SIG-M5 treated with dmso at 0.1 percent for 504 hours (cell line): ENCODE data around the gene MYBPC1.
"Not testable (repeated sequence)": the region's sequence is repeated elsewhere in the genome, so short reads cannot be mapped to it uniquely, and the experiment has no call there.

ENCODE experiments used
- DNase-seq: peaks from one replicate; lab custom pipeline; 2025; ENCODE audit not compliant: unreplicated experiment; lab: John Stamatoyannopoulos, UW

Gene MYBPC1

GRCh38 chr12:101650346-101651117 lies 55.8 kb downstream of the MYBPC1 start:
- DNase-seq = no peak

GRCh38 chr12:101653030-101653429 lies 58.3 kb downstream of the MYBPC1 start:
- DNase-seq = no peak

GRCh38 chr12:101653503-101653902 lies 58.7 kb downstream of the MYBPC1 start:
- no peak for DNase-seq

GRCh38 chr12:101654442-101654841 lies 59.7 kb downstream of the MYBPC1 start:
- DNase-seq = no peak

- DNase-seq = no peak
Measured at GRCh38 chr12:101655393-101655792, 60.6 kb downstream of the MYBPC1 start.

GRCh38 chr12:101660662-101661061 lies 65.9 kb downstream of the MYBPC1 start:
- not testable (repeated sequence) for DNase-seq

- no peak for DNase-seq
Measured at GRCh38 chr12:101663298-101663697, 68.5 kb downstream of the MYBPC1 start.

GRCh38 chr12:101664992-101665391 lies 70.2 kb downstream of the MYBPC1 start:
- DNase-seq = no peak

GRCh38 chr12:101666052-101666728 lies 71.4 kb downstream of the MYBPC1 start:
- no peak for DNase-seq

- no peak for DNase-seq
Measured at GRCh38 chr12:101667591-101667990, 72.8 kb downstream of the MYBPC1 start.

- DNase-seq = peak; percentile 84
Measured at GRCh38 chr12:101670007-101670671, 75.4 kb downstream of the MYBPC1 start.

GRCh38 chr12:101671157-101671791 lies 76.5 kb downstream of the MYBPC1 start:
- peak; percentile 89 for DNase-seq

GRCh38 chr12:101671833-101672232 lies 77.1 kb downstream of the MYBPC1 start:
- no peak for DNase-seq

- no peak for DNase-seq
Measured at GRCh38 chr12:101675555-101675954, 80.8 kb downstream of the MYBPC1 start.

- DNase-seq = not testable (repeated sequence)
Measured at GRCh38 chr12:101676497-101676896, 81.7 kb downstream of the MYBPC1 start.

- DNase-seq = no peak
Measured at GRCh38 chr12:101678081-101678480, 83.3 kb downstream of the MYBPC1 start.

- DNase-seq = no peak
Measured at GRCh38 chr12:101680240-101680639, 85.5 kb downstream of the MYBPC1 start.

GRCh38 chr12:101680647-101681046 lies 85.9 kb downstream of the MYBPC1 start:
- DNase-seq = no peak

- not testable (repeated sequence) for DNase-seq
Measured at GRCh38 chr12:101681627-101682026, 86.9 kb downstream of the MYBPC1 start.

- no peak for DNase-seq
Measured at GRCh38 chr12:101685092-101685491, 90.3 kb downstream of the MYBPC1 start.

GRCh38 chr12:101686176-101686575 lies 91.4 kb downstream of the MYBPC1 start:
- no peak for DNase-seq
